ELR (cell line): ENCODE measurements around the gene GPR161.

Source experiments
- DNase-seq: peaks from one replicate; pipeline ENCODE4 v3.0.0-alpha.2; 2015; ENCODE audit warnings: low read depth

The GPR161 gene

GRCh38 chr1:168106274-168106673 lies 30.5 kb downstream of the GPR161 start:
- no peak for DNase-seq

DNA sequence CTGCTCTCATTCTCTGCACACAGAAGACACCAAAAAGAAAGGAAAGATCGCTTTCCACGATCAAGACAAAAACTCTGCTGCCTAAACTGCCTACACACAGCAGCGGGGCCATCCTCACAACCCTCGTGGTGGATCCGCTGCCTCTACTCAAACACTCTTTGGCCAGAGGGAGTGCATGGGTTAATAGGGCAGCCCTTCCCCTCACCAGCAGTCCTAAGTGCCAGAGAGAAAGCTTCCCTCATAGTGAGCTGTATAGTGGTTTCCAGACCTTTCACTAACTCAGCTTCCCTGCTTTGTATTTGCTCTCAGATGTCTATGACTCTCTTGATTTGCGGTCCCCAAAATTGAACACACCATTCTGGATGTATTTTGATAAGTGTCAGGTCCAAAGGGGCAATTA lies 30.9 kb downstream of the GPR161 start:
- DNase-seq: no peak

DNA sequence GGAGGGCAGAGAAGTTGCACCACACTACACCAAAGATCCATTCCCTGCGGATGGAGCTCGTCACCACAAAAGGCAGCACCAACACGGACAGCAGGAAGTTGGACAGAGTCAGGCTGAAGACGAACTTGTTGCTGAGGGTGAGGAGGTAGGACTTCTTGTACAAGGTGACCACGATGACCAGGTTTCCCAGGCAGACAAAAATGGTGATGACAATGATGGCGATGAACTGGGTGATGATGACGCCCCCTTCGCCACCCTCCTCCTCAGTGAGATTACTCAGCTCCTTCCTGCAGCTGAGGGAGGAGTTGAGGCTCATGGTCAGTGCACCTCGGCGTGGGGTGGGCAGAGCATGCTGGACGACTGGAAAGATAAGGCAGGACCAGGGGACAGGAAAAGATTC lies 32.2 kb downstream of the GPR161 start:
- DNase-seq: no peak

DNA sequence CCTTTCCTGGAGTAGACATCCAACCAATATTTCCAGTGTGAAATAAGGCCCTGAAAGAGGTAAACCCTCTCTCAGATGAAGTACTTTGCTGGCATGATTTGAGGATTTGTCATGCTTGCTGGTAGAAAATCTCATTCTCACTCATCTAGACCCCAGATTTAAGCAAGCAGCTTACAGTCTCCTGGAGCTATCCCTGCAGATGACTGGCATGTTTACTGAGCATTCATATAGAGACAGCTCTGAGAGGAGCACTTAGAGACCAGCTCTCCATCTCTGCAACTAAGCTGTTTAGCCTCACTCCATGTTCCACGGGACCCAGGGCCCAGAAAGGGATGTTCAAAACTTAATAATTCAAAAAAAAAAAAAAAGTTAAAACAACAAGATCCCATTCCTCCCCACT lies 34.2 kb downstream of the GPR161 start:
- DNase-seq: no peak

GRCh38 chr1:168101336-168101735 lies 35.4 kb downstream of the GPR161 start:
- DNase-seq: no peak

DNA sequence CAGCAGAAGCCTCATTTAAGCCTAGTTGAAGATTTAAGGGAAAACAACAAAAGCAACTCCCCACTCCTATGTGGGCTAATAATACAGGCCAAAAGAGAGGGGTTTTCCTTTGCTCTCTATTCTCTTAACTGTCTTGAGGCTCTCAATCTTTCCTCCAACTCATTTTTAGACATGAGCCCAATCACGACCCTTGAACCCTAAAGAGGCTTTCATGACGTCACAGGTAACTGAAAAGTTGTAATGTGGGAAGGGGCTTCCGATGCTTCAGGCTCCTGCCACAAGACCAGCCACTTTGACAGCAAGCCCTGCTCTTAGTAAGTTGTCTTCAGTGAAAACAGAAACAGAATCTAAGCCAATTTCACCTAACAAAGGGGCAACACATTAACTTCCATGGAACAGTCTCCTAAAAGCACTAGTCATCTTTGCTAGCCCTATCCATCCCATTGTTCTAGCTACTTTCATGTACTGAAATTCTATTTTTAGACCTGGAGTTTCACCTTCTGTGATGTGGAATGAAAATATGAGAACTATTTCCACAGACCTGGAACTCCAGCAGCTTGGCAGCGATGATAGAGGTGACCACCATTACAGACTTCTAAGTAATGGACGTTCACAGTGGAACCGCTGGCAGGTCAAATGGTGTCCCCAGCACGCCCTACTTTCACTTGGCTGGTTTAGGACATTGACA lies 36.3 kb downstream of the GPR161 start:
- DNase-seq: no peak

GRCh38 chr1:168099337-168099801 lies 37.4 kb downstream of the GPR161 start:
- DNase-seq: no peak

DNA sequence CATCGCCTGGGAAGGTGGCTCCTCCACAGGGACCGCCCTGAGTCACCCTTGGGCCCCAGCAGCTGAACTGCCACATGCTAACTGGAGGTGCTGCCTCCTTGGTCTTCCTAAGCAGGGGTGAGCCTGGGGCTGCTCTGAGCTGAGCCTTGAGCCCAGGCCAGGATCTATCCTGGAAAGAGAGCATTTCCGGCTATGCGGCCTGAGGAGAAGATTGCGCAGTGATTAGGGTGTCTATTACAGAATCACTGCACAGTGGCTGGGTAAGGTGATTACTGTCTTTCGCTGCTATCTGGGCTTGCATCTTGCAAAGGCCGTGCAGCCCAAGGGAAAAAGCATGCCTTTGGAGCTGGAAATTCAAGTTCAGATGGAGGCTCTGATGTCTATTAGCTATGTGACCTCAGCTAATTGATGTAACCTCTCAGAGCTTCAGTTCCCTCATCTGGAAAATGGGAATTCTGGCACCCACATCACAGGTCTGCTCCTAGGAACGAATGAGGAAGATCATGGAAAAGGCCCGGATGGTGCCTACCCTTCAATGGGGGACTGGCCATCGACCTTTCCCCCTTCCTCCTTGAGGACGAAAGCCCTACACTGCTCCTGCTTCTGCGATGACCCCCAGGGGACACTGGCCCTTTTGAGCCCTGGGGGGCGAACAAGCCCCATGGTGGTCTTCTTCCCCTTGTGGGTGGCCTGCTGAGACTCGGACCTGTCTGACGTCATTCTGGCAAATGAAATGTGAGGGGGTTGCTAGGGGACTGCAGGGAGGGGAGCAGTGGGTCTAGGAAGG lies 38.0 kb downstream of the GPR161 start:
- DNase-seq: no peak

- no peak for DNase-seq
Observed at GRCh38 chr1:168097921-168098528, 38.7 kb downstream of the GPR161 start.

- no peak for DNase-seq
Observed at GRCh38 chr1:168096296-168097165, 40.2 kb downstream of the GPR161 start.

DNA sequence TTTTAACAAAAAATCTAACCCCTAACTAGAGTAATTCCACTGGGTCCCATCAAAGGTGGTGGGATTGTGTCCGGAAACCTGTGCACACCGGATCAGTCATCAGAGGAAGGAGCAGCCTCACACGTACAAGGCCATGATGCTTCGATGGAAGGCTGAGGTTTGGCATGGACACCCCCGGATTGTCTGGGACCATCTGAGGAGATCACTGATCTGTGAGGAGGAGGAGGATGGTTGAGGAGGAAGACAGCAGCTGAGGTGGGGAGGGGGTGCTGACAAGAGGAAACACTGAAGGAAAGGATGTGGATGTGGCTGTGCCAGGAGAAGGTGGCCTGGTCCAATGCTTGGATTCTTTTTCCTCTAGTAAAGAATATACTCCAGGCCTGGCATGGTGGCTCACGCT lies 41.3 kb downstream of the GPR161 start:
- no peak for DNase-seq

- DNase-seq: no peak
Observed at GRCh38 chr1:168093616-168094015, 43.1 kb downstream of the GPR161 start.

DNA sequence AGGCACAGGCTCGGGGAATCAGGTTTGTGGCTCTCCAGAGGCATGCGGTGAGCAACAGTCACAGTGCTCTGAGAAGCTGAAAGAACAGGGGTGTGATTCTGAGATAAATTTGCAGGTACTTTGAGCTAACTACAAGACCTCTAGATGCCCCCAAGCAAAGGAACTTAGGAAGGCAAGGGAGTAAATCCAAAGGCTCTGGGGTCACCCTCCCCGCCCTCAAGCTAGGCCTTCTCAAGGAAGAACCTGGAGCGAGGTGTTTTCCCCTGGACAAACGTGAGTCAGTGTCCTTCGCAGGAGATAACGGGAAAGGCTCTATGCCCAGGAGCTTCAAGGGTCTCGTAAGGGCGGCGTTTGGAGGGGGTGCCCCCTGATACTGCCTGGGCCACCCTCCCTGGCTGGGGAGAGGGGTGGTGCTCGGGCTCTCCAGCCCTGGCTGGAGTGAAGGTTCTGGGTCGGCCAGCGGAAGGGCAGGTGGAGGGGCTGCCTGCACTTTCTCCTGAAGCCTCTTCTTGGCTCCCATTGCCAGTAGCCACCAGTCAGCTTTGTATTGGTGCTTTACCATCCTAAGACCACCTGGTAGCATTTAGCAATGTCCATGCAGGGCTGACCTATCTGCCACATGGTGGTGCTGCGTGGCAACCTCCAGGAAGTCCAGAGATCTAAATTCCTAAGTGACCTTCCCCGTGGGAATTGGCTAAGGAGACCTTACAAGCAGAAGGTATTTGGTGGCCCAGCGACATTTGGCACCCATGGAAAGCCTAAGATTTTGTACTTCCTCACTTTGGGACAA lies 44.0 kb downstream of the GPR161 start:
- DNase-seq: peak; percentile 34

DNA sequence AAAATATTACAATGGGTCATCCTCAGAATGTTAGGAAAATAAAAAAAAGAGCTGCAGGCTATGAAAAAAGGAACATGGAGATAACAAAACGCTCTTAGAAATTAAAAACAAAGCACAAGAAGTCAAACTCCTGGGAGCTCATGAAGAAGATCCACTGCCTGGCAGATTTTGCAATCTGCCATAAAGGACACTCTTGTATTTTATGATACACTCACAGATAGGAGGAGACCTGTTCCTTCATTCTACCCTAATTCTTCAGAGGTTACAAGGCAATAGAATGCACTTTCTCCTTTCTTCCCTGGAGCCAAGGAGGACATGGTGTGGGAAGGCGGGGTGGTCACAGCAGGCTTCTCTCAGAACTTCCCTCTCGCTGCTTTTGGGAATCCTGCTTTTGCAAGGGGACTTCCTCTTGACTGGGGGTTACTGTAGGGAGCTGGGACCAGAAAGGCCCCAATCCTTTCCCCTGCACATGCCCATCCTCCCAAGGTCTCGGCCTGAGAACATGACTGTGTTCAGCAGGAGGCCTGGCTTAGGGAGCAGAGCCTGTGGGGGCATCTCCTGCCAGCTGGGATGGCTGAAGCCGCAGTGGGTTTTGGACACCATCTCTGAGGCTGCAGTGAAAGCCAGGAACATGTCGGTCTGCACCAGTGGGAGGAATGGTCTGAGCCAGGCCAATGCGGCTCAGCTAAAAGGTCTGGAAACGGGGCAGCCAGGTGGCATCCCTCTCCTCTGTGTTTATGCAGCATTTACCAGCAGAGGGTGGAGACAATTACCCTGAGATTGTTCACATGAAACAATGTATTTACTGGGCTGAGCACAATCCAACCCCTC lies 44.8 kb downstream of the GPR161 start:
- DNase-seq: no peak

DNA sequence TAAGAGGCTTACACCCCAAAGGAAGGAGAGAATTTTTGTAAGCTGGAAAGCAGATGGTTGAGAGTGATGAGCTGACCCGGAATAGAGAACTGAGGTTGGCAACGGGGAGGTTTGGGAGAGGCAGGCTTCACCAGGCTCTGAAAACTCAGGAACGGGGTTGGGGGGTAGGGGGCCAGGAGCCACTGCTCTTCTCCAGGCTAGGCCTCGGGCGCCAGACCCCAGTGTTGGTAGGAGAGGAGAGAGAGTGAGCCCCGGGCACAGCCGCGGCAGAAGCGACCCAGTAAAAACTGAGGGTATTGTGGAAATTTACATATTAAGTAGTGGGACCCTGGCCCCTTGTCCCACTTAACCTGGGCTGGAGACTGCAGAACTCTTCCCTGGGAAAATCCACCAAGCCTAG lies 45.7 kb downstream of the GPR161 start:
- DNase-seq: no peak

GRCh38 chr1:168090395-168090794 lies 46.3 kb downstream of the GPR161 start:
- DNase-seq: no peak

GRCh38 chr1:168089979-168090337 lies 46.8 kb downstream of the GPR161 start:
- DNase-seq: no peak

DNA sequence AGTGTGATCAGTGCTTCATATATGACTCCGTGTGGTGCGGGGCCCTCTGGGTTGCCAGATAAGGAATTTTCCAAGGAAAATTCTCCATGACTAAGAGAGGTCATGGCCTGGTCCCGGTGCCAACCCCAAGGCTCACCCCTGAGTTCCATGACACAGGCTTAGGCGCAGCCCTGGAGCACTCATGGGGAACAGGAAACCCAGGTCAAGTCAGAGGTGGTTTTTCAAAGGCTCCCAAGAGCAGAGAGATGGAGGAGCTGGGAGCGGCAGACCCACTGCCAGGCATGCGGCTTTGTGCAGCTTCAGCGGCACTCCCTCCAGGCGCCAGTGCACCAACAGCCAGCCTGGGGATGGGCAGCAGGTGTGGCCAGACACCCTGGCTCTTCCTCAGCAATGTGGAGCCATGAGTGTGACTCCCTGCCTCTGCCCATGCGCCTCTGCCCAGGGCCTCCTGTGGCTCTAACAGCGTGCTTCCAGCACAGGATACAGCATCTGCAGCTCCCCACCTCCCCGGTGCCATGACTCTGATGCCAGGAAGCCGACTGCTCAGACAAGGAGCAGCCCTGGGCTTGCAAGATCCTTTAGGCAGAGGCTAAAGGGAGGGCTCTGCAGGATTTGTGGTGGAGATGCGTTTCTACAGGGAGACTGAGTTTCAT lies 47.3 kb downstream of the GPR161 start:
- DNase-seq: peak; percentile 49

DNA sequence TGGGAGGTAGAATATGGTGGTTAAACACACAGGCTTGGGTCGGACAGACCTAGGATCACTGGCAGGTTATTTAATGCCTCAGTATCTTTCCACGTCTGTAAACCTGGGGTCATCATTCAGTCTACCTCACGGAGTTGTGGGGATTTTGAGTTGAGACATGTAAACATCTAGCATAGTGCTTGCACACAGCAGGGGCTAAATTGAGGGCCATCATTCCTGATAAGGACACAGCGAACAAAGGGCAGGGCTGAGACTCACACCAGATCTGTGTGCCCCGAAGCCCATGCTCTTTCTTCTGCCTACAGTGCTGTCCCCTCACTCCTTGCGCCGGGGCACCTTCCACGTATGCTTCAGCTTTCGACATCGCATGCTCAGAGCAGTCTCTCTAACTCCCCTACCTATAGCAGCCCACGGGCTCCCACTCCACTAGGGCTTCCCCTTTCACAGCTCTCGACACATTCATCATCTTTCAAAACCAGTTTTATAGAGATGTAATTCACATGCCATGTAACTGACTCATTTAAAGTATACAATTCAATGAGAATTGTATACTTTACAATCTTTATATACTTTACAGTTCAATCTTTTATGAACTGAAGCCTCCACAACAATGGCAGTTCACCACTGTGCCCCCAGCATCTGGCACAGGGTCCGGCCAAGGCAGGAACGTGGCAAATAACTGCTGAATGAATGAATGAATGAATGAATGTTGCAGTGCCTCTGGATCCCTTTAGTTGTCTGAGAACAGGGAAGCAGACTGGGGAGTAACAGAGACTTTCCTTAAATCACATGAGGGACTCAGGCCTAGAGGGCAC lies 48.0 kb downstream of the GPR161 start:
- DNase-seq: peak; percentile 43
